Epithelial cell of esophagus (primary cell): ENCODE measurements around the gene ST8SIA2.

Experiments
- DNase-seq: peaks from one replicate; pipeline ENCODE4 v3.0.0; 2010; ENCODE audit warnings: low read depth
- H3K4me3 ChIP-seq: 2 replicates; pipeline ENCODE4 v1.5.1; 2011; ENCODE audit warnings: mild to moderate bottlenecking, low read length, control low read depth
- CTCF ChIP-seq: IDR thresholded peaks from 2 replicates; pipeline ENCODE4 v1.5.1; 2011; ENCODE audit warnings: low read depth, mild to moderate bottlenecking, low read length, control low read depth, inconsistent platforms; ENCODE audit not compliant: insufficient read depth; ENCODE audit errors: missing control alignments

Gene ST8SIA2

GRCh38 chr15:92510163-92510882 lies 116.6 kb downstream of the ST8SIA2 start:
- peak; percentile 31 for DNase-seq
- no peak overlapping the region for H3K4me3 ChIP-seq
- no peak for TF ChIP-seq CTCF
